CD8-positive, alpha-beta memory T cell (primary cell): Measurements from ENCODE around the gene TCF3. TPM values are rescaled to one million over a fixed set of nuclear protein-coding genes. Genes with fewer than 3 reads are reported as not detected.

ENCODE experiments used
- CTCF ChIA-PET: fragments of 350-600 bp; sonication (Branson Sonifier 250); formaldehyde crosslinking; loops from one replicate; lab custom pipeline; 2021; ENCODE audit warnings: antibody characterized with exemption; lab: Charles Lee
- POLR2A ChIA-PET: fragments of 350-600 bp; sonication (Branson Sonifier 250); formaldehyde crosslinking; loops from one replicate; lab custom pipeline; 2021; ENCODE audit warnings: antibody characterized with exemption; lab: Charles Lee
- DNase-seq, 5 donors: peaks; one replicate each; pipeline versions ENCODE4 v3.0.0 to v3.0.0-alpha.2; 2020 to 2022; ENCODE audit warnings: mixed read lengths in 1 of 5
- H3K27ac ChIP-seq: one replicate; pipeline ENCODE4 v1.7.0; 2013; ENCODE audit warnings: low read depth, mild to moderate bottlenecking, low read length, moderate library complexity
- H3K27me3 ChIP-seq: 2 replicates; pipeline ENCODE4 v1.7.0; 2013; ENCODE audit warnings: low read length, mild to moderate bottlenecking; ENCODE audit not compliant: insufficient read depth, poor library complexity, severe bottlenecking
- H3K36me3 ChIP-seq: 2 replicates; pipeline ENCODE4 v1.7.0; 2013; ENCODE audit warnings: mild to moderate bottlenecking, low read length, moderate library complexity; ENCODE audit not compliant: insufficient read depth
- H3K4me1 ChIP-seq: 2 replicates; pipeline ENCODE4 v1.7.0; 2013; ENCODE audit warnings: mild to moderate bottlenecking, low read length, moderate library complexity; ENCODE audit not compliant: insufficient read depth
- H3K4me3 ChIP-seq: 2 replicates; pipeline ENCODE4 v1.7.0; 2013; ENCODE audit warnings: mild to moderate bottlenecking, low read length
- H3K9me3 ChIP-seq: 2 replicates; pipeline ENCODE4 v1.7.0; 2013; ENCODE audit warnings: mild to moderate bottlenecking, low read length
- H3K27ac Mint-ChIP-seq, 8 donors: one replicate each; pipeline ENCODE4 v1.8.0; 2020 to 2021; ENCODE audit warnings: mixed read lengths in 8 of 8, mild to moderate bottlenecking in 6 of 8, inconsistent platforms in 3 of 8, moderate library complexity in 3 of 8
- H3K27me3 Mint-ChIP-seq, 2 donors: one replicate each; pipeline ENCODE4 v1.8.0; 2020 to 2021; ENCODE audit warnings: mixed read lengths in 2 of 2, mild to moderate bottlenecking in 1 of 2, moderate library complexity in 1 of 2
- H3K36me3 Mint-ChIP-seq, 3 donors: one replicate each; pipeline ENCODE4 v1.8.0; 2020 to 2021; ENCODE audit warnings: mixed read lengths in 3 of 3, inconsistent platforms in 1 of 3, mild to moderate bottlenecking in 1 of 3
- H3K4me1 Mint-ChIP-seq, 3 donors: one replicate each; pipeline ENCODE4 v1.8.0; 2020 to 2021; ENCODE audit warnings: mixed read lengths in 3 of 3, inconsistent platforms in 1 of 3, mild to moderate bottlenecking in 1 of 3
- H3K4me3 Mint-ChIP-seq, 7 donors: one replicate each; pipeline ENCODE4 v1.8.0; 2020 to 2021; ENCODE audit warnings: mixed read lengths in 7 of 7, mild to moderate bottlenecking in 6 of 7, moderate library complexity in 4 of 7, inconsistent platforms in 2 of 7
- H3K9me3 Mint-ChIP-seq, 5 donors: one replicate each; pipeline ENCODE4 v1.8.0; 2020 to 2022; ENCODE audit warnings: mixed read lengths in 5 of 5, mild to moderate bottlenecking in 3 of 5, moderate library complexity in 2 of 5, inconsistent platforms in 1 of 5
- polyA plus RNA-seq: library from polyadenylated mRNA; unstranded; fragments of 300-500 nt; fragmentation: Illumina TruSeq; gene quantifications from one replicate; pipeline ENCODE4 v1.2.3, GENCODE V29; 2021
- total RNA-seq, 2 experiments: library from RNA; stranded (reverse); gene quantifications; one replicate each; pipeline ENCODE4 v1.2.3, GENCODE V29; 2021

The TCF3 gene
- total and polyA plus RNA-seq, 3 experiments from 2014 or later: 13.3 to 97.0 (median 96.0) TPM

DNA sequence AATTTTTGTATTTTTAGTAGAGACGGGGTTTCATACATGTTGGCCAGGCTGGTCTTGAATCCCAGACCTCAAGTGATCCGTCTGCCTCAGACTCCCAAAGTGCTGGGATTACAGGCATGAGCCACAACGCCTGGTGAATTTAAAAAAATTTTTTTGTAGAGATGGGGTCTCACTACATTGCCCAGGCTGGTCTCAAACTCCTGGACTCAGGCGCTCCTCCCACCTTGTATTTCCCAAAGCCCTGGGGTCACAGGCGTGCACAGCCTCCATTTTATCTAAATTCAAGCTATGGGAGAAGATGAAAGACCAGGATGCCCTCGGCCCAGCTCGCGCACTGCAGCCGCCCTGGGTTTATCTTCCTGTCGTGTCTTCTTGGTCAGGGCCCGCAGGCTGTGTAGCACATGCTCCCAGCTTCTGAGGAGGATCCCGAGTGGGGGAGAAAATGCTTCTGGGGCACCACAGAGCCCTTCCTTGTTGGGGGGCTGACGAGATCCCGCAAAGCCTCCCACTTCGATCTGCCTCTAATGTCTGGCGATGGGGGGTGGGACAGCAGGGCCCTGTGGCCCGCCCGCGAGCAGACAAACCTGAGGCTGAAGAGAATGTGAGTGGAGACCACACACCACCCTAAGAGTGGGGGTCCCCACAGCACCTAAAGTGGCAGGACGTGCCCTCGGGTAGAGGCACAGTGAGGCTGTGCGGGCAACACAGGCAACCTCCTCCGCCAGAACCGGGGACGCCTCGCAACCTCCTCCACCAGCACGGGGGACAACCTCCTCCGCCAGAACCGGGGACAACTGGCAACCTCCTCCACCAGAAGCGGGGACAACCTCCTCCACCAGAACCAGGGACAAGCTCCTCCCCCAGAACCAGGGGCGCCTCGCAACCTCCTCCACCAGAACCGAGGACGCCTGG, 15.8 kb downstream of the TCF3 start:
- no peak for DNase-seq
- peaks cover 10% of the 10 kb centered on the region for H3K36me3 ChIP-seq
- H3K4me1 ChIP-seq: no peaks in the 10 kb centered on the region
- H3K27me3 ChIP-seq: no peaks in the 10 kb centered on the region
- peak overlapping the region in 1 of 8 donors; percentile 75 for H3K27ac Mint-ChIP-seq
- H3K4me3 ChIP-seq: no peak overlapping the region
- H3K9me3 ChIP-seq: no peaks in the 10 kb centered on the region
- H3K4me3 Mint-ChIP-seq: no peak overlapping the region
- H3K36me3 Mint-ChIP-seq: peaks cover 0 to 61% (median 4%) of the 10 kb centered on the region in 3 donors
- CTCF ChIA-PET: no interaction called here
- no peaks in the 10 kb centered on the region for H3K27me3 Mint-ChIP-seq
- POLR2A ChIA-PET: no interaction called here
- H3K4me1 Mint-ChIP-seq: peaks cover 7 to 9% (median 8%) of the 10 kb centered on the region in 3 donors
- H3K27ac ChIP-seq: no peak overlapping the region
- H3K9me3 Mint-ChIP-seq: no peaks in the 10 kb centered on the region

DNA sequence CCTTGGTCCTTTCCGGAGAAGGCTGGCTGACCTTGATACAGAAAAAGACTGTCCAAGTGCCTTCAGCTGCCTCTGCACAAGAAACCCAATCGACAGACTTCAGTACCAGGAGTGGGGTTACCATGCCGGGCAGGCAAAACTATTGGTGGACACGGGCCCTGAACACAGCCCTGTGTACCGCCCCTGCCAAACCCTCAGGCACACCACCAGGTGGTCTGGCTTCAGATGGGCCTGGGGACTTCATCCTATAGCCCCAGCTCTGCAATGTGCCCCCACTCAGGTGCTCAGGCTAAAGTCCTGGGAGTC, 17.5 kb downstream of the TCF3 start:
- H3K9me3 Mint-ChIP-seq: no peaks in the 10 kb centered on the region
- peaks cover 10% of the 10 kb centered on the region for H3K36me3 ChIP-seq
- peaks cover 6 to 9% (median 7%) of the 10 kb centered on the region in 3 donors for H3K4me1 Mint-ChIP-seq
- no peaks in the 10 kb centered on the region for H3K4me1 ChIP-seq
- no peak overlapping the region for H3K4me3 ChIP-seq
- H3K27ac Mint-ChIP-seq: no peak overlapping the region
- H3K27me3 ChIP-seq: no peaks in the 10 kb centered on the region
- ChIA-PET POLR2A (no interaction called here), CTCF (no interaction called here)
- no peak for DNase-seq
- peaks cover 0 to 58% (median 4%) of the 10 kb centered on the region in 3 donors for H3K36me3 Mint-ChIP-seq
- no peaks in the 10 kb centered on the region for H3K9me3 ChIP-seq
- no peak overlapping the region for H3K27ac ChIP-seq
- no peak overlapping the region for H3K4me3 Mint-ChIP-seq
- no peaks in the 10 kb centered on the region for H3K27me3 Mint-ChIP-seq

DNA sequence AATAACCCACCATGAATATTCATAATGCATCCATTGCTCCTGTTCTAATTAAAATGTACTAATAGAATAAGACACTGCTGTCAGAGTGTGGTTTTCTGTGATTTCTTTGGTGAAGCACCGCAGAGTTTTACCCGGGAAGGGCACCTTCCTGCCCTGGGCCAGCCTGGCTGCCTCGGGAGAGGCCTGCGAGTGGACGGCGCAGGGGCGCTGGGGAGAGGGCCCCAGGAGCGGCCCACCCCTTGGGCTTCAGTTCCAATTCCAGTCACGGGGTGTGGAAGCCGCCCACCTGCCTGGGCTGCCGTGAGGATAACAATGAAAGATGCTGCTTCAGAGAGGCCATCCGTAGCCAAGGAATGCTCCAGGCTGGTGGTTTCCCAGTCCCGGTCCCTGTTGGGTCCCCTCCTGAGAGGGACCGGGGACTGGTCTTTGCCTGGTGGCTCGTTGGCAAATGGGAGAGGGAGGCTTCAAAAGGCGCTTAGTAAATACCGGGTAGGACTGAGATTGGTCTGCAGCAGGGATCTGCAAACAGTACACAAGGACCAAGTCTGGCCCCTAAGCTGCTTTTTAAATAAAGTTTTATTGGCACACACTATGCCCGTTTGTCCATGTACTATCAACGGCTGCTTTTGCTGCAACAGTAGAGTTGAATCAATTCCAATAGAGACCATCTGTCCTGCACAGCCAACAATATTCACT, 18.0 kb downstream of the TCF3 start:
- Mint-ChIP-seq H3K4me3 (no peak overlapping the region), H3K36me3 (peaks cover 0 to 55% (median 2%) of the 10 kb centered on the region in 3 donors), H3K27me3 (no peaks in the 10 kb centered on the region), H3K4me1 (peaks cover 4 to 7% (median 5%) of the 10 kb centered on the region in 3 donors), H3K27ac (no peak overlapping the region), H3K9me3 (no peaks in the 10 kb centered on the region)
- ChIA-PET CTCF (no interaction called here), POLR2A (no interaction called here)
- H3K9me3 ChIP-seq: no peaks in the 10 kb centered on the region
- no peaks in the 10 kb centered on the region for H3K4me1 ChIP-seq
- DNase-seq: no peak
- H3K27ac ChIP-seq: no peak overlapping the region
- peaks cover 10% of the 10 kb centered on the region for H3K36me3 ChIP-seq
- H3K27me3 ChIP-seq: no peaks in the 10 kb centered on the region
- H3K4me3 ChIP-seq: no peak overlapping the region

DNA sequence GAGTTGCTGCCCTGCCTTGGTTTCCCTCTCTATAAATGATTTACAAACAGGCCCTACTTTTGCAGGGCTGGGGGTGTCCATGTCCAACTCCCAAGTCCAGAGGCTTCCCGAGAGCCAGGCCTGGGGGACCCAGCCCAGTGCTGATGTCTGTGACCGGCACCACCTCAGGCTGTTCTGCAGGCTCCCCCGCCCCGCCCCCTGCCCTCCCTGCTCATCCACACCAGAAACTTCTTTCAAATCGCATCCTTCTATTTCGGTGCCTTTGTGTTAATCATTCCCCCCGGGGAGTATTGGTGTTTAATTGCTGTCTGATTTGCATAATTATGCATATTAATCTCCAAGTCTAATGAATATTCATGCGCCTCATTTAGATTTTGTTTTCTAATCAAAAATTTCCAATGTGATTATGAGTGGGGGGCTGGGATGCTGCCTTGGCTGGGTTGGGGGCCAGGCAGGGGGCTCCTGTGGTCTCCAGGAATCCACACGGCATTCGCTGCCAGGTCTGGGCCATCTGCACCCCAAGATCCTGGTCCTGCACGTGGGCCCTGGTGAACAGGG, 19.1 kb downstream of the TCF3 start:
- ChIA-PET POLR2A (no interaction called here), CTCF (no interaction called here)
- H3K4me3 ChIP-seq: no peak overlapping the region
- no peaks in the 10 kb centered on the region for H3K4me1 ChIP-seq
- Mint-ChIP-seq H3K27ac (no peak overlapping the region), H3K27me3 (no peaks in the 10 kb centered on the region), H3K4me1 (peaks cover under 1 to 3% (median 2%) of the 10 kb centered on the region in 3 donors), H3K36me3 (peaks cover 0 to 46% (median 0%) of the 10 kb centered on the region in 3 donors), H3K9me3 (no peaks in the 10 kb centered on the region), H3K4me3 (no peak overlapping the region)
- no peaks in the 10 kb centered on the region for H3K27me3 ChIP-seq
- DNase-seq: no peak
- peaks cover 5% of the 10 kb centered on the region for H3K36me3 ChIP-seq
- H3K27ac ChIP-seq: no peak overlapping the region
- no peaks in the 10 kb centered on the region for H3K9me3 ChIP-seq

DNA sequence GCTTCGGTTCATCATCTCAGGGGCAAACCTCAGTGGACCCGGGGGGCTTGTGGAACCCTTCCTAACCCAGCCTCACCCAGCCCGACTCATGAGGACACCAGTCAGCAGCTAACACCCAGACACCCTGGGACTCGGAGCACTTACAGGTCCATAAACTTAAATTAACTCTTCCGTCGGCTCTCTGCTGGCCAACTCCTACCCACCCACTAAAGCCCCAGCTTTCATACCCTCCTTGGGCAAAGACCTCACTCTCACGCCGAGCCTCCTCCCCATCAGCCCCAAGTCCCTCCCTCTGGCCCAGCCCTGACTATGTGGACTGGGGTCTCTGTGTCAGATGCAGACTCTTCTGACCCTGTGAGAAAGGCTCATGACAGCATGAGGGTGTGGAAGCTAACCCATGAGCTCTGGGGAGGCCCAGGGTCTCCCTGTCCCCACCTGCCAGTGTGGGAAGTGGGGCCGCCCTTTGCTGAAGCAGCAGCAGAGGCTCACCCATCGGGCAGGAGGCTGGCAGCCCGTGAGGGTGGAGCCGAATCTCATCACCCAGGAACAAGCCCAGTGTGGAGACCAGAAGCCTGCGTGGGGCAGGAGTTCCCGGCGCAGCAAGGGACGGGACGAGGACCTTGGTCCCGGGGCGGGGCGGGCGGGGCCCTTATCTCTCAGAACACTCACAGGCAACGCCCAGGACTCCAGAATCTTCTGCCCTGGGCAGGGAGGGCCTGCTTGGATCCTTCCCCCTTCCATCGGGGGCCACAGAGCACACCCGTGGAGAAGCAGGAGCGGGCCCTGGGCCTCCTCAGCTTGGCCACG, 19.8 kb downstream of the TCF3 start:
- CTCF ChIA-PET: interaction anchor here (0.7 kb wide), 1 partner anchor 84 kb away, joined by 4 read pairs; no protein-coding TSS in a partner anchor
- no peak overlapping the region for H3K4me3 ChIP-seq
- POLR2A ChIA-PET: interaction anchor here (0.6 kb wide), 1 partner anchor 189 kb away, joined by 4 read pairs; no protein-coding TSS in a partner anchor
- Mint-ChIP-seq H3K27me3 (no peaks in the 10 kb centered on the region), H3K4me1 (peaks cover 0 to 3% (median 0%) of the 10 kb centered on the region in 3 donors), H3K36me3 (peaks cover 0 to 39% (median 0%) of the 10 kb centered on the region in 3 donors), H3K4me3 (no peak overlapping the region), H3K27ac (no peak overlapping the region), H3K9me3 (no peaks in the 10 kb centered on the region)
- peaks cover 5% of the 10 kb centered on the region for H3K36me3 ChIP-seq
- H3K9me3 ChIP-seq: no peaks in the 10 kb centered on the region
- H3K27ac ChIP-seq: peak overlapping the region; percentile 24
- DNase-seq: no peak
- H3K4me1 ChIP-seq: no peaks in the 10 kb centered on the region
- H3K27me3 ChIP-seq: no peaks in the 10 kb centered on the region

DNA sequence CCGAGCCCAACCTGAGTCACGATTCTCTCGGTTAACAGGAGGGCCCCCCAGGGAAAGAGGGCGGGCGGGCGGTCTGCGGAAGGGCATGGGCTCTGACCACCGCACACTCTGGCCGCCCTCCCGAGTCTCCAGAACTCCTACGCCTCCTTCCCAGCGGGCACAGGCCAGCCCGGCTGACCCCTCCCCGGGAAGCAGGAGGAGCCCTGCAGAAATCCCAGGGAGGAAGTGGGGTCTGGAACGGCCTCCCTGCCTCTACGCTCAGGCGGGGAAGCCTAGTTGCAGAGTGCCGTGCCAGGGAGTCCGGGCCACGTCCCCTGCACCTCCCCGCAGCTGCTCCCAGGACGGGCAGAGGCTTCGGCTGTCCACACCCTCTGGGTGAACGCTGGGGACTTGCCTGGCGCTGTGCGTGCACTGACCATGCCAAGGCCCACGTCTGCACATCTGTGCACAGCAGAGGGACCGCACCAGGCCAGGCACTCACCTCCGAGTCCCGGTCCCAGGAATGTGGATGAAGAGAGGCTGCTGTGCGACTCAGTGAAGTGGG, 20.8 kb downstream of the TCF3 start:
- ChIA-PET POLR2A (no interaction called here), CTCF (no interaction called here)
- H3K4me3 Mint-ChIP-seq: no peak overlapping the region
- H3K4me3 ChIP-seq: no peak overlapping the region
- H3K36me3 ChIP-seq: peaks cover 5% of the 10 kb centered on the region
- no peaks in the 10 kb centered on the region for H3K9me3 ChIP-seq
- H3K27ac Mint-ChIP-seq: no peak overlapping the region
- H3K27ac ChIP-seq: no peak overlapping the region
- no peaks in the 10 kb centered on the region for H3K4me1 ChIP-seq
- DNase-seq: no peak
- peaks cover 0 to 33% (median 0%) of the 10 kb centered on the region in 3 donors for H3K36me3 Mint-ChIP-seq
- H3K27me3 Mint-ChIP-seq: no peaks in the 10 kb centered on the region
- no peaks in the 10 kb centered on the region for H3K27me3 ChIP-seq
- peaks cover 0 to 3% (median 0%) of the 10 kb centered on the region in 3 donors for H3K4me1 Mint-ChIP-seq
- no peaks in the 10 kb centered on the region for H3K9me3 Mint-ChIP-seq

DNA sequence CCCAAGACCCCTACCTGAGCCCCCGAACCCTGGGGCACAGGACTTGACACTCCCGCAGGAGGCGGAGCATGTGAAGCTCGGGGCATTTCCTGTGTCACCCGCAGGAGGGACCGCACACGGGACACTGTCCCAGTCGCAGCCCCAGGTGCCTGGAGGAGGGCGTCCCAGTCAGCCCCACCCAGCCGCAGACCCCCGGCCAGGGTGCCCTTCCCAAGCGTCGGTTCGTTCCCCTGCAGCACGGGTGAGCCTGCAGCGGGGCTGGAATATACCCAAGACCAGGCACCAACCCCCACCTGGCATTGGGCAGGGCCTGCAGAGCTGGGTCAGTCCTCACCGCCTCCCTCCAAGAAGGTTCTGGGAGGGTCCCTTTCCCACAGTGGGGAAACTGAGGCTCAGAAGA, 21.6 kb downstream of the TCF3 start:
- ChIA-PET CTCF (no interaction called here), POLR2A (no interaction called here)
- Histone ChIP-seq H3K27ac (no peak overlapping the region), H3K27me3 (no peaks in the 10 kb centered on the region), H3K9me3 (no peaks in the 10 kb centered on the region), H3K36me3 (peaks cover 5% of the 10 kb centered on the region), H3K4me3 (no peak overlapping the region), H3K4me1 (no peaks in the 10 kb centered on the region)
- Mint-ChIP-seq H3K4me3 (no peak overlapping the region), H3K27me3 (no peaks in the 10 kb centered on the region), H3K9me3 (no peaks in the 10 kb centered on the region), H3K4me1 (peaks cover 0 to 3% (median 0%) of the 10 kb centered on the region in 3 donors), H3K27ac (no peak overlapping the region), H3K36me3 (peaks cover 0 to 29% (median 0%) of the 10 kb centered on the region in 3 donors)
- no peak for DNase-seq
